Esophagus squamous epithelium (tissue), 5 donors: ENCODE data around the gene GALNT10. TPM values are rescaled to one million over a fixed set of nuclear protein-coding genes. Genes with fewer than 3 reads are reported as not detected.
"Not testable (repeated sequence)": the region's sequence is repeated elsewhere in the genome, so short reads cannot be mapped to it uniquely, and the experiment has no call there.

Experiments
- DNase-seq: peaks from one replicate; lab custom pipeline; 2025; lab: John Stamatoyannopoulos, UW
- H3K27ac ChIP-seq, 4 donors: fragments of 200-600 bp; sonication (generic); one replicate each; pipeline ENCODE4 v1.5.1; 2016 to 2019; ENCODE audit warnings: mild to moderate bottlenecking in 1 of 4
- H3K27me3 ChIP-seq, 4 donors: fragments of 200-600 bp; sonication (generic); 1 replicate in 3 of 4; 2 replicates in 1 of 4; pipeline versions ENCODE4 v1.5.1 to v1.6.0; 2017 to 2021; ENCODE audit warnings: antibody characterized with exemption in 1 of 4
- H3K36me3 ChIP-seq, 3 donors: fragments of 200-600 bp; sonication (generic); one replicate each; pipeline ENCODE4 v1.5.1; 2016 to 2019
- H3K4me1 ChIP-seq, 3 donors: fragments of 200-600 bp; sonication (generic); one replicate each; pipeline ENCODE4 v1.5.1; 2017 to 2019
- H3K4me3 ChIP-seq, 4 donors: fragments of 200-600 bp; sonication (generic); 1 replicate in 3 of 4; 2 replicates in 1 of 4; pipeline ENCODE4 v1.5.1; 2016 to 2019; ENCODE audit warnings: mild to moderate bottlenecking in 2 of 4, moderate library complexity in 1 of 4
- H3K9me3 ChIP-seq, 3 donors: fragments of 200-600 bp; sonication (generic); one replicate each; pipeline ENCODE4 v1.5.1; 2016 to 2019
- CTCF ChIP-seq, 6 experiments: fragments of 450-650 bp in 4 of 6; fragments of 200-600 bp in 2 of 6; sonication (generic) in 2 of 6; IDR thresholded peaks; one replicate each; pipeline ENCODE4 v1.5.1; 2016 to 2019; ENCODE audit warnings: antibody characterized with exemption in 6 of 6, mild to moderate bottlenecking in 4 of 6, moderate library complexity in 4 of 6
- POLR2A ChIP-seq, 4 donors: fragments of 450-650 bp; IDR thresholded peaks; one replicate each; pipeline ENCODE4 v1.6.1; 2017; ENCODE audit warnings: antibody characterized with exemption in 4 of 4, mild to moderate bottlenecking in 4 of 4, moderate library complexity in 3 of 4
- WGBS, 2 donors: methylation state at CpG; one replicate each; pipeline ENCODE4 v1.1.5; 2018; 5-methylcytosine and 5-hydroxymethylcytosine counted together
- intact Hi-C: fragments of 100-400 bp; cut with DNase I; formaldehyde crosslinking; loops from one replicate; pipeline ENCODE4 v1.15.0; 2022
- total RNA-seq, 4 donors: library from RNA; depleted of rRNA; stranded (reverse); fragments of >200 nt; gene quantifications; one replicate each; pipeline ENCODE4 v1.1.0, GENCODE V29; 2016
- donor health status: DM: yes; HTN: yes; CAD: no.

The GALNT10 gene
- total RNA-seq, 4 donors from 2014 or later: 3.6 to 47.2 (median 9.0) TPM

- DNase-seq: no peak
- no peak overlapping the region for H3K27ac ChIP-seq
- no peak overlapping the region for H3K4me3 ChIP-seq
- WGBS, 2 donors: 91 to 93% methylated on average over 3 of the region's 3 CpGs
- intact Hi-C loops: no loop called here
- no peaks in the 10 kb centered on the region for H3K9me3 ChIP-seq
- H3K4me1 ChIP-seq: peaks cover 0 to 12% (median 0%) of the 10 kb centered on the region in 3 donors
- H3K27me3 ChIP-seq: no peaks in the 10 kb centered on the region
- TF ChIP-seq CTCF (IDR thresholded peaks at IDR 0.05): no peak
- TF ChIP-seq POLR2A (IDR thresholded peaks at IDR 0.05): no peak
- no peaks in the 10 kb centered on the region for H3K36me3 ChIP-seq
Observed at GRCh38 chr5:154356958-154357357, 166.4 kb downstream of the GALNT10 start.

- no peaks in the 10 kb centered on the region for H3K27me3 ChIP-seq
- peak overlapping the region in 1 of 4 donors; percentile 12 for H3K27ac ChIP-seq
- DNase-seq: no peak
- WGBS, 2 donors: 68 to 75% methylated on average over 10 to 11 of the region's 11 CpGs
- no peaks in the 10 kb centered on the region for H3K9me3 ChIP-seq
- intact Hi-C loops: no loop called here
- no peak overlapping the region for H3K4me3 ChIP-seq
- H3K4me1 ChIP-seq: peaks cover 0 to 12% (median 0%) of the 10 kb centered on the region in 3 donors
- TF ChIP-seq POLR2A (IDR thresholded peaks at IDR 0.05): no peak
- no peak for TF ChIP-seq CTCF (IDR thresholded peaks at IDR 0.05)
- no peaks in the 10 kb centered on the region for H3K36me3 ChIP-seq
Observed at GRCh38 chr5:154358516-154359220, 168.1 kb downstream of the GALNT10 start.

GRCh38 chr5:154359221-154359573, 168.7 kb downstream of the GALNT10 start:
- Histone ChIP-seq H3K36me3 (no peaks in the 10 kb centered on the region), H3K4me1 (peaks cover 0 to 12% (median 0%) of the 10 kb centered on the region in 3 donors), H3K27me3 (no peaks in the 10 kb centered on the region), H3K9me3 (no peaks in the 10 kb centered on the region), H3K4me3 (no peak overlapping the region), H3K27ac (peak overlapping the region in 1 of 4 donors; percentile 12)
- no peak for DNase-seq
- no peak for TF ChIP-seq CTCF (IDR thresholded peaks at IDR 0.05)
- TF ChIP-seq POLR2A (IDR thresholded peaks at IDR 0.05): no peak
- WGBS, 2 donors: 57 to 77% methylated on average over 1 to 4 of the region's 4 CpGs
- intact Hi-C loops: no loop called here

GRCh38 chr5:154360241-154360640, 169.7 kb downstream of the GALNT10 start:
- 86 to 87% methylated on average over 7 of the region's 7 CpGs for WGBS, 2 donors
- DNase-seq, H3K36me3 ChIP-seq, intact Hi-C loops, H3K4me1 ChIP-seq, H3K27ac ChIP-seq, H3K9me3 ChIP-seq, H3K4me3 ChIP-seq, H3K27me3 ChIP-seq: not testable (repeated sequence)

- Histone ChIP-seq H3K4me1 (peaks cover 4 to 11% (median 5%) of the 10 kb centered on the region in 3 donors), H3K27me3 (no peaks in the 10 kb centered on the region), H3K9me3 (no peaks in the 10 kb centered on the region), H3K27ac (no peak overlapping the region), H3K36me3 (no peaks in the 10 kb centered on the region), H3K4me3 (no peak overlapping the region)
- intact Hi-C loops: no loop called here
- no peak for DNase-seq
- TF ChIP-seq POLR2A (IDR thresholded peaks at IDR 0.05): no peak
- TF ChIP-seq CTCF (IDR thresholded peaks at IDR 0.05): no peak
- 79 to 88% methylated on average over 4 of the region's 4 CpGs for WGBS, 2 donors
Observed at GRCh38 chr5:154363411-154363810, 172.9 kb downstream of the GALNT10 start.
